Measurements from ENCODE around the gene LRRC61.
"Not testable (repeated sequence)": the region's sequence is repeated elsewhere in the genome, so short reads cannot be mapped to it uniquely, and the experiment has no call there.

- not testable (repeated sequence) for TF ChIP-seq TCF12 (IDR thresholded peaks at IDR 0.05); RFX5 (IDR thresholded peaks at IDR 0.05; ENCODE audit: low read length); JUND (IDR thresholded peaks at IDR 0.05); TAF1 (IDR thresholded peaks at IDR 0.05; ENCODE audit: borderline replicate concordance, low read depth, low read length); MEF2A (IDR thresholded peaks at IDR 0.05; ENCODE audit: borderline replicate concordance, low read depth); RAD21 (IDR thresholded peaks at IDR 0.05; ENCODE audit: low read length); CTCF (IDR thresholded peaks at IDR 0.05); MXI1 (IDR thresholded peaks at IDR 0.05; ENCODE audit: low read depth, low read length); REST (IDR thresholded peaks at IDR 0.05; ENCODE audit: low read depth, low read length); NRF1 (IDR thresholded peaks at IDR 0.05; ENCODE audit: low read depth, low read length); POLR2AphosphoS5 (IDR thresholded peaks at IDR 0.05; ENCODE audit: low read depth, low read length); GABPA (IDR thresholded peaks at IDR 0.05; ENCODE audit: low read depth)
These were observed 35.3 kb upstream of the LRRC61 start for GRCh38 chr7:150287815-150288214.
